ENCODE results near the gene RUNX3. TPM values are rescaled to one million over a fixed set of nuclear protein-coding genes. Genes with fewer than 3 reads are reported as not detected.

RUNX3 gene
- total RNA-seq, 1 experiment from 2014 or later = 0.28 TPM

DNA sequence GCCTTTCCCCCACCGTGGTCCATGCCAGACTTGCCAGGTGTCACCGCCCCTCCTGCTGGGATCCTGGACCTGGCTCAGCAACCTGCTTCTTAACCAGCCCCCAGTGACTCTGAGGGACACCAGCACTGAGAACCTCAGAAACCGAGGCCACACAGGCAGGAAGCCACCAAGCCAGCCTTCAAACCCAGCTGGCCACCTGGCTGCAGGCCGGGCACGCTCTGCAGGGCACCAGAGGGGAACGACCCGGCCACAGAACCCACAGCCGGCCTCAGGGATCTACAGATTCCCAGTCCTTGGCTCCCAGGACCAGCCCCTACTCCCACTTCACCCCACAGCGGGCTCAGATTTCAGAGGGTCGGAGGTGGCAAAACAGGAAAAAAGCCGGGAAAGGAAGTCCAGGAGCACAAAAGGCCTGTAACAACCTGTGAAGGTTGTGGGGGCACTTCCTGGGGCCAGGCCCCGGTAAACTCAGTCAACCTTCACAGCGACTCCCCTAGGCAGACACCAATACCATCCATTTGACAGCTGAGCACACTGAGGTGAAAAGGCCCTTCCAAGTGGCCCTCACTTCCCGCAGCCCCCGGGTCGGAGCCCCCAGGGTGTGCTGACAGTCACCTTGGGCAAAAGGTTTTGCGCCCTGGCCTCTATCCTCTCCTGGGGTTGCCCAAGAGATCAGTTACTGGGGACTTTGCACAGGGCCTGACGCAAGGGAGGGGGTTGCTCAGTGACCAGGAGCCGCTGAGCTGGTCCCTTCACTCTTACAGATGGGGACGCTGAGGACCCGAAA, 14.1 kb downstream of the RUNX3 start:
- no peak for DNase-seq
- Mint-ChIP-seq H3K36me3 (ENCODE audit: insufficient read depth, unreplicated experiment) (no peaks in the 10 kb centered on the region), H3K4me3 (ENCODE audit: low read depth, unreplicated experiment) (no peak overlapping the region), H3K27me3 (ENCODE audit: unreplicated experiment) (peaks cover 43% of the 10 kb centered on the region), H3K4me1 (ENCODE audit: low read depth, unreplicated experiment) (no peaks in the 10 kb centered on the region), H3K27ac (ENCODE audit: unreplicated experiment) (no peak overlapping the region), H3K9me3 (ENCODE audit: low read depth, unreplicated experiment) (no peaks in the 10 kb centered on the region)
- BruUV-seq (replicated peaks) = no TSS peak
- intact Hi-C loops (cut with micrococcal nuclease; ENCODE audit: unreplicated experiment) = no loop called here
- TF ChIP-seq, protein P1, sequence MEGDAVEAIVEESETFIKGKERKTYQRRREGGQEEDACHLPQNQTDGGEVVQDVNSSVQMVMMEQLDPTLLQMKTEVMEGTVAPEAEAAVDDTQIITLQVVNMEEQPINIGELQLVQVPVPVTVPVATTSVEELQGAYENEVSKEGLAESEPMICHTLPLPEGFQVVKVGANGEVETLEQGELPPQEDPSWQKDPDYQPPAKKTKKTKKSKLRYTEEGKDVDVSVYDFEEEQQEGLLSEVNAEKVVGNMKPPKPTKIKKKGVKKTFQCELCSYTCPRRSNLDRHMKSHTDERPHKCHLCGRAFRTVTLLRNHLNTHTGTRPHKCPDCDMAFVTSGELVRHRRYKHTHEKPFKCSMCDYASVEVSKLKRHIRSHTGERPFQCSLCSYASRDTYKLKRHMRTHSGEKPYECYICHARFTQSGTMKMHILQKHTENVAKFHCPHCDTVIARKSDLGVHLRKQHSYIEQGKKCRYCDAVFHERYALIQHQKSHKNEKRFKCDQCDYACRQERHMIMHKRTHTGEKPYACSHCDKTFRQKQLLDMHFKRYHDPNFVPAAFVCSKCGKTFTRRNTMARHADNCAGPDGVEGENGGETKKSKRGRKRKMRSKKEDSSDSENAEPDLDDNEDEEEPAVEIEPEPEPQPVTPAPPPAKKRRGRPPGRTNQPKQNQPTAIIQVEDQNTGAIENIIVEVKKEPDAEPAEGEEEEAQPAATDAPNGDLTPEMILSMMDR (IDR thresholded peaks at IDR 0.05; ENCODE audit: unreplicated experiment) = no peak
- CTCF ChIA-PET = no interaction called here

DNA sequence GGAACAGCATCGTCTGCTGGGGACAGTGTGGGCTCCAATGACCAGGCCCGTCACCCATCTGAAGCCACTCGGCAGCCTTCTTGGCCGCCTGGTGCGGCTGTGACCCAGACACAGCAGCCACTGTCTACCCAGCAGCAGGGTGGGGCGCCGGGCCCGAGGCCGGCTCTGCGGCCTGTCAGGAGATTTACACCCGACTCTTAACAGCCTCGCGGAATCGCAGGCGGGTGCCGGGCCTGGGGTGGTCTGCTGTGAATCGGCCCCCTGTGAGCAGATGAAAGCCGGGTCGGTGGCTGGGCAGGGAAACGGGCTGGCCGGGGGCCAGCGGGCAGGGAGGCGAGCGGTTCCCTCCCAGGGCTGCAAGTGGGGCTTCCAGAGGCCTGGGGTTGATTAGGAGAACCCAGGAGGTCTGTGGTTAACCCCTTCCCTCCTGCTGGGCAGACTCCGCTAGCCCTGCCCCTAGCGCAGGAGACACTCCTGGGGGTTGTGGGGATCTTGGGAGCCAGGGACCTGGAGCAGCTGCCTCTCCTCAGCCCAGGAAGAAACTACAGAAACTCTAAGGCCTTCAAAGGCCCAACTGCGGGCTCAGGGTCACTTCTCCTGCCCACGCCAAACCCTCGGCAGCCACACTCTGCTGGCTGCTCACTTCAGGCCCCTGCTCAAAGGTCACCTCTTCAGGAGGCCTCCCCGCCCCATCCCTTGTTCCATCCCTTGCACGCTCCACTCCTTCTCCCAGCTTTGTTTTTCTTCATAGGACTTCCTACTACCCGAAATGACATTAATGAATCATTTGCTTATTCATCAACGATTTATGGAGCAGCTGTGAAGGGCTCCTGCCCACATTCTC, 15.6 kb downstream of the RUNX3 start:
- no TSS peak for BruUV-seq (replicated peaks)
- no peak for DNase-seq
- Mint-ChIP-seq H3K4me3 (ENCODE audit: low read depth, unreplicated experiment) (no peak overlapping the region), H3K36me3 (ENCODE audit: insufficient read depth, unreplicated experiment) (no peaks in the 10 kb centered on the region), H3K4me1 (ENCODE audit: low read depth, unreplicated experiment) (no peaks in the 10 kb centered on the region), H3K27me3 (ENCODE audit: unreplicated experiment) (peaks cover 27% of the 10 kb centered on the region), H3K9me3 (ENCODE audit: low read depth, unreplicated experiment) (no peaks in the 10 kb centered on the region), H3K27ac (ENCODE audit: unreplicated experiment) (no peak overlapping the region)
- CTCF ChIA-PET = no interaction called here
- TF ChIP-seq, protein P1 (IDR thresholded peaks at IDR 0.05; ENCODE audit: unreplicated experiment) = no peak
- intact Hi-C loops (cut with micrococcal nuclease; ENCODE audit: unreplicated experiment) = no loop called here

DNA sequence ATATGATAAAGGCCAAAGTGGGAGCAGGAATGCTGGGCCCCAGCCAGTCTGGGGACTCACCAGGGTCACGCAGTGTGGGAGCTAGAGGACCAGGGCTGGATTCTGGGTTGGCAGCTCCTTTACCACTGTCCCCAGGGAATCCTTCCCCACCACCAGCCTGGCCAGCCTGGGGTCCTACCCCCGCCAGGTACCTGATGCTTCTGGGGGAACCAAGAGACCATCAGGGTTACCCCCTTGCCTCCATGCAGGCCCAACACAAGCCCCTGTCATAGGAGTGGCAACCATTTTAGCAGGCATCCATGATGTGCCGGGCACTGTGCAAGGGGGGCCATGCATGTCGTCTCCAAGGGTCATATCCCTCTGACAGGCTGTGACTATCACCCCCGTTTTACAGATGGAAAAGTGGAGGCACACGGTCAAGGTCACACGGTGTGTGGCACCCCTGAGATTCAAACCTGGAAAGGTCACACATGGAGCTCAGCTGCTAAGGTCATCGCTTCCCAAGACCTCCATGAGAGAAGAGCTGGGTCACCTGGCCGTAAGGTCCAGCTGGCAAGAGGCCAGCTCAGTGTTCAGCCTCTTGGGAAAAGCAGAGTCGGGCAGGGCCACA, 16.4 kb downstream of the RUNX3 start:
- DNase-seq = no peak
- TF ChIP-seq, protein P1 (IDR thresholded peaks at IDR 0.05; ENCODE audit: unreplicated experiment) = no peak
- Mint-ChIP-seq H3K4me3 (ENCODE audit: low read depth, unreplicated experiment) (no peak overlapping the region), H3K9me3 (ENCODE audit: low read depth, unreplicated experiment) (no peaks in the 10 kb centered on the region), H3K4me1 (ENCODE audit: low read depth, unreplicated experiment) (no peaks in the 10 kb centered on the region), H3K27ac (ENCODE audit: unreplicated experiment) (no peak overlapping the region), H3K27me3 (ENCODE audit: unreplicated experiment) (peaks cover 20% of the 10 kb centered on the region), H3K36me3 (ENCODE audit: insufficient read depth, unreplicated experiment) (no peaks in the 10 kb centered on the region)
- BruUV-seq (replicated peaks) = no TSS peak
- CTCF ChIA-PET = no interaction called here
- intact Hi-C loops (cut with micrococcal nuclease; ENCODE audit: unreplicated experiment) = no loop called here

DNA sequence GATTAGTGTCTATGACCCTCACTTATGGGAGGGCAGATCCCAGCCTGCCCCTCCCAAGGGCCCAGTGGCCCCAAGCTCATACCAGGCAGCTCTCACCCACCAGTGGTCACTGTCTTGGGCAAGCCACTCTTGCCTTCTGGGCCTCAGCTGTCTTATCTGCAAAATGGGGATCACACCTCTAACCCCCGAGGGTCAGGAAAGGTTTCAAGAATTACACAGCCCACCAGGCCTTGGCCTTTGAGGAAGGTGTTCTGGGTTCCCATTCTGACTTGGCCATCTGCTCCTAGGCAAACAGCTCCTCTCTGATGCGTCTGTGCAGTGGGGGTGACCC, 16.8 kb downstream of the RUNX3 start:
- no peak overlapping the region for H3K27ac Mint-ChIP-seq (ENCODE audit: unreplicated experiment)
- no TSS peak for BruUV-seq (replicated peaks)
- no peaks in the 10 kb centered on the region for H3K4me1 Mint-ChIP-seq (ENCODE audit: low read depth, unreplicated experiment)
- H3K9me3 Mint-ChIP-seq (ENCODE audit: low read depth, unreplicated experiment) = no peaks in the 10 kb centered on the region
- no peaks in the 10 kb centered on the region for H3K36me3 Mint-ChIP-seq (ENCODE audit: insufficient read depth, unreplicated experiment)
- CTCF ChIA-PET = no interaction called here
- TF ChIP-seq, protein P1 (IDR thresholded peaks at IDR 0.05; ENCODE audit: unreplicated experiment) = no peak
- H3K27me3 Mint-ChIP-seq (ENCODE audit: unreplicated experiment) = peaks cover 17% of the 10 kb centered on the region
- intact Hi-C loops (cut with micrococcal nuclease; ENCODE audit: unreplicated experiment) = no loop called here
- H3K4me3 Mint-ChIP-seq (ENCODE audit: low read depth, unreplicated experiment) = no peak overlapping the region
- no peak for DNase-seq
